ENCODE measurements around the gene CSNK1D.

Gene CSNK1D

GRCh38 chr17:82226809-82227628, 46.5 kb downstream of the CSNK1D start:
- no peak for DNase-seq

GRCh38 chr17:82226146-82226808, 47.2 kb downstream of the CSNK1D start:
- no peak for DNase-seq

DNA sequence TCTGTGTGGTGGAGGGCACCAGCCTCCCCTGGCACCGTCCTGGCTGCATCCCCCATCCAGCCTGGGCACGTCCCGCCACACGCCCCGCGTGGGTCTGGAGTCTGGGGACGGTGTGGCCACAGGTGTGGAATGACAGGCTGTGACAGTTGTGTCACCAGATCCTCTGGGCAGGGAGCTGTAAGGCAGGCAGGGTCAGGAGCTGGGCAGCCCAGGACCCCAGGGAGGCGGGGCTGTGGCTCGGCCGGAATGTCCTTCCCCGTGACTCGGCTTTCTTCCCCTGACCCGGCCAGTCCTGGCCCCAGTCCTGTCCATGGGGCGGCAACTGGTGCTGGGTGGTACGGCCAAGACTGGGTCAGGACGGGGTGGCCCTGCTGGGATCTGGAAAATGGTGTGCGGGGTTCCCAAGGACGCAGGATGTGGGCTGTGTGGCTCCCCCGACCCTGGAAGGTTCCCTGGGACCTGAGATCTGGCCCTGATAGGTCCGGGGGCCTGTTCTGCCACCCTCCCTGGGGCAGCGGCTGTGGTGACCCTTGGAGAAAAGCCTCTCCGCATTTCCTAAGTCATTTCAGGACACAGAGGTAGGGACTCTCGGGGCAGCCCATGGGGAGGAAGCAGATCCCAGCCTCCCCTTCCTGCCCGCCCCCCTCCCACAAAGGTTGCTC, 48.0 kb downstream of the CSNK1D start:
- no peak for DNase-seq

GRCh38 chr17:82224666-82225065, 48.8 kb downstream of the CSNK1D start:
- no peak for DNase-seq

- DNase-seq: no peak
These were observed 50.0 kb downstream of the CSNK1D start for GRCh38 chr17:82223517-82223916.

GRCh38 chr17:82222816-82223215, 50.7 kb downstream of the CSNK1D start:
- no peak for DNase-seq

DNA sequence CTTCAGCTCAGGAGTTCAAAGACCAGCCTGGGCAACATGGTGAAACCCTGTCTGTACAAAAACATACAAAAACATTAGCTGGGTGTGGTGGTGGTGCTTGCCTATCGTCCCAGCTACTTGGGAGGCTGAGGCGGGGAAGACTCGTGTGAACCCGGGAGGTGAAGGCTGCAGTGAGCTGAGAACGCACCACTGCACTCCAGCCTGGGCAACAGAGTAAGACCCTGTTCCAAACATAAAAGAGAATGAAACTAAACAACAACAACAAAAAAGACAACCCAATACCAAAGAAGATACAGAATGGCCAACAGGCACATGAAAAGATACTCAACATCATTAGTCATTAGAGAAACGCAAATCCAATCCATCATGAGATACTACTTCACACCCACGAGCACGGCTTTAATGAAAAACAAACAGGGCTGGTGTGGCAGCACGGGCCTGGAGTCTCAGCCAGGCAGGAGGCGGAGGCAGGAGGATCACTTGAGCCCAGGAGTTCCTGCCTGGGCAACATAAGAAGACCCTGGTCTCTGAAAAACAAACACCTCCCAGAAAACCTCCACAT, 52.1 kb downstream of the CSNK1D start:
- no peak for DNase-seq

DNA sequence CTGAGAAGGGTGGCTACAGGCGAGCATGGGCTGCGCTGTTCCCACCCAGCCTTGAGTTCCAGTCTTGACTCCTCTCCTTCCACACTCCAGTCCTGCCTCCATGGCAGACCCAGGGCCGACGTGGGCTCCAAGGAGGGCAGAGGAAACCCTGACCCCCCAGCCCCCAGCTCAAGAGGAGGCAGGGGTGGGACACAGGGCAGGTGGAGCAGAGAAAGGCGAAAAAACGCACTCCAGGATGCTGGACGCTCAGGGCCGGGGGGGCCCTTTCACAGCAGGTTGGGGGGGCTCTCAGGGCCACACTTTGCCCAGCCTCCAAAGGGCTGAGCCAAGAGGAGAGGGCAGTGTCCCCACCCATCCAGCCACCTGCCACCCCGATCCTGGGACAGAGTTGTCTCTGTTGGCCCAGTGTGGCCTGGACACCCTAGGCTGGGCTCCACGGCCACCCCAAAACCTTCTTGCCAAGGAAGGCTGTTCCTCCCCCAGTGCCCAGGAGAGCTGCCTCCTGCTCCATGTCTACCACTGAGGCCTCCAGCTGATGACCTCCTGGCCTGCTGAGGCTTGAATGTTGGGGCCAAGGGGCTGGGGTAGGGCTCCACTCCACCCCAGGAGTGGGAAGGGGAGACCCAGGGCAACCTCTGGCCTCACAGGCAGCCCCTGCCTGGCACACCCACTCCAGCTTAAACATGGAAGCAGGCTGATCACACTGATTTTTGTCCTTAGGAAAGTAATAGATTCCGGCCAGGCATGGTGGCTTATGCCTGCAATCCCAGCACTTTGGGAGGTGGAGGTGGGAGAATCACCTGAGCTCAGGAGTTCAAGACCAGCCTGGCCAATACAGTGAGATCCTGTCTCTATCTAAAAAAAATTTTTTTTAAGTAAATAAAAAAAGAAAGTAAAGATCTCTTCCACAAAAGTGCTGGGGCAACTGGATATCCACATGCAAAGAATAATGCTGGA, 53.5 kb downstream of the CSNK1D start:
- DNase-seq: no peak

- no peak for DNase-seq
These were observed 54.4 kb downstream of the CSNK1D start for GRCh38 chr17:82219083-82219482.

DNA sequence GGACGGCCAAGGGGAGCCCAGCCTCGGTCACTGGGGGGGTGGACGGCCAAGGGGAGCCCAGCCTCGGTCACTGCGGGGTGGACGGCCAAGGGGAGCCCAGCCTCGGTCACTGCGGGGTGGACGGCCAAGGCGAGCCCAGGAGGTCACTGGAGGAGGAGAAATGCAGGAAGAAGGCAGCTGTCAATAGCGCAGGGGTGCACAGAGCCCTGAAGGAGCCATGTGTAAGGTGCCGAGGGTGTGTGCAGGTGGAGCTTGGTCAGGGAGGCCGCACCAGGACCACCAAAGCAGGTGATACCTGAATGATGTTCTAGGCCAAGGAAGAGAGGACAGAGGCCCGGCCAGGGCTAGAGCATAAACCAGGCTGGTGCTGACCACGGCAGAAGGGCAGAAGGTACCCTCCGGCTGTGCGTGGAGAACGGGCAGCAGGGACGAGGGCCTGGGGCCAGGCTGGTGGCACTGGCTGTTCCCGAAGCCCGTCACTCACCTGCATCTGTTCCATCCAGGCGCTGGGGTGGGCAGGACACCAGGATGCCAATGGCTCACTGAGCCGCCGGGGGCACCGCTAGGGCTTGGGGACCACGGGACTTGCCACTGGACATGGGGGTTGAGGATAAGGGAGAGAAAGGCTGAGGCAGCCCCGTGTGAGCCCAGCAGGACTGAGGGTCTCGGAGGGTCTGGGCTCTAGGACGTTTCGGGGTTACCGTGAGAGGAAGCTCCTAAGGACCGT, 55.0 kb downstream of the CSNK1D start:
- DNase-seq: no peak

DNA sequence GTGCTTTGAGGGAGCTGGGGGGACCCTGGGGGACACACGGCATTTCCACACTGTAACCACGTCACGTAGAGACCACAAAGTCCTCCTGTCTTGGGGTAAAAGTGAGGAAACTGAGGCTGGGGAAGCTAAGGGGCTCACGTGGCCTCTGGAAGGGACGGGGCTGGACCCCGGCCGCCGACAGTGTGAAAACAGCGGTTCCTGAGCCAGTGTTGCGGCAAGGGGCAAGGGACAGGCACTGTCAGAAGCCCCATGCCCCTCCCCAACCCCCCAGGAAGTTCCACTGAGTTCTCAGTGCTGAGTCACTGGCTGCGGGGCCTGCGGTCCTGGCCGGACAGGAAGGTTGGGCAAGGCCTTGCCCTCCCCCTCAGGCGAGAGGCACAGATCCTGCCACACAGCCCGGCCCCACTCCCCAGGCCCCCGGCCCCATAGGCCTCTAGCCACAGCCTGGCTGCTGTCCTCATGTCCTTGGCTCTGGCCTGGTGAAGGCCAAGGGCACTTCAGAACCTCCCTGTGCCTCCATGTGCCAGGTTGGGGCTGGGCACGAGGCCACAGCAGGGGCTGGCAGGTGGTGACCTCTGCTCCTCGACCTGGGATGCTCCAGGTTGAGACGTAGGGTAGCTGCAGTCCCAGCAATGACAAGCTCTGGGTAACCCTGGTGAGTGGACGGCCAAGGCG, 55.8 kb downstream of the CSNK1D start:
- peak; percentile 82 for DNase-seq

DNA sequence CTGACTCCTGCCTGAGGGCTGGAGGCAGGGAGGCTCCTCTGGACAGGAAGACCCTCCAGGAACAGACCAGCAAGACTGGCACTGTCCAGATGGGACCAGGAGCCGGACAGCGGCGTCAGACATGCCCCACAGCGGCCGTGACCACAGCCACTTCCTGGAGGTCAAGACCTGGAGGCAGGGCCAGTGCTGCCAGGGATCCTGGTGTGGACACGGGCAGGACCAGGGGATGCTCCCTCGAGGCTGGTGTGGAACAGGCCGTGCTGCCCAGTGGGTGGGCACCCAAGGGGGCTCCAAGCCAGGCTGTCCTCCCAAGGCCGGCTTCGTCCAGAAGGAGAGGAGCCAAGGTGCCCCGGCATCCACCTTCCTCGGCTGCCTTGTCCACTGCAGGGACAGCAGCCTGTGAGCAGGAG, 56.4 kb downstream of the CSNK1D start:
- no peak for DNase-seq

DNA sequence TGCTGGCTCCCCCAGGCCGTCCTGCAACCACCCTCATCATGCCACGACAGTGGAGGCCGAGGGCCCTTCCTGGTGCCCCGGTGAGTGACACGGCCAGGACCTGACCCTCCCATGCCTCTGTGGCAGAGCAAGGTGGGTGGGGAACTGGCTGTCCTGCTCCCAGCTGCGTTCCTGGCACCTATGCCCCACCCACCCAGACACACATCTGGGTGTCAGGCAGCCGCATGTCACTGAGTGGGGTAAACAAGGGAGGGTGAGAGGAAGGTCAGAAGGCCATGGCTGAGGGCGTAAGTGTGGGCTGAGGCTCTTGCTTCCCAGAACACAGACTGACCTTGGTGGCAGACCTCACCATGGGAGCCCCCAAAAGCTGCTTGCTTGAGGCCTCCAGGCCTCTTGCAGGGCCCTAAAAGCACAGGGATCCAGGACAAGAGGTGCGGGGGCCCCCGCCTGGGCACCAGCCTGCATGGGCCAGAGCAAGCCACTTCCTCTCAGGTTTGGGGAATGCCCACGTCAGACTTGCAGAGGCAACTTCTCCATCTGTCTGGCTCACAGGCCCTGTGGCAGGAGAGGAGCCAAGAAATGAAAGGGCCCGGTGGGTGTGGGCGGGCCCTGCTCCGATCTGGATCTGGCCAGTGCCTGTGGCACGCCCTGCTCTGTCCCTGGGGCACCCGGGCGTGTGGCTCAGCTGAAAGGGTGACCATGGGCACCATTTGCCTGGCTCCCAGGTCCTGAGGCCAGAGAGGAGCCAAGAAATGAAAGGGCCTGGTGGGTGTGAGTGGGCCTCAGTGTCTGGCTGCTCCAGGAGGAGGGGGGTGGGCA, 57.0 kb downstream of the CSNK1D start:
- DNase-seq: peak; percentile 89

DNA sequence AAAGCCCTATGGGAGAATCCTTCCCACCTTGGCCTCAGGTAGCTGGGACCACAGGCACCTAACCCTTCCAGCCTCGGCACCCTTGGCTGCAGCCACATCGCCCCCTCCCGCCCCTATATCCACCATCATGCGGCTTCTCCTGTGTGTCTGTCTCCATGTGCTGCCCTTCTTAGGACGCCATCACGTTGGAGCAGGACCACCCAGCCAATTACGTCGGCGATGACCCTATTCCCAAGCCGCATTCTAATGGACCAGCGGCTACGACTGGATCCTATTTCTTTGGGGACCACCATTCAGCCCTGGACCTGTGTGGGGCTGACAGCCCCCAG, 57.6 kb downstream of the CSNK1D start:
- DNase-seq: no peak

DNA sequence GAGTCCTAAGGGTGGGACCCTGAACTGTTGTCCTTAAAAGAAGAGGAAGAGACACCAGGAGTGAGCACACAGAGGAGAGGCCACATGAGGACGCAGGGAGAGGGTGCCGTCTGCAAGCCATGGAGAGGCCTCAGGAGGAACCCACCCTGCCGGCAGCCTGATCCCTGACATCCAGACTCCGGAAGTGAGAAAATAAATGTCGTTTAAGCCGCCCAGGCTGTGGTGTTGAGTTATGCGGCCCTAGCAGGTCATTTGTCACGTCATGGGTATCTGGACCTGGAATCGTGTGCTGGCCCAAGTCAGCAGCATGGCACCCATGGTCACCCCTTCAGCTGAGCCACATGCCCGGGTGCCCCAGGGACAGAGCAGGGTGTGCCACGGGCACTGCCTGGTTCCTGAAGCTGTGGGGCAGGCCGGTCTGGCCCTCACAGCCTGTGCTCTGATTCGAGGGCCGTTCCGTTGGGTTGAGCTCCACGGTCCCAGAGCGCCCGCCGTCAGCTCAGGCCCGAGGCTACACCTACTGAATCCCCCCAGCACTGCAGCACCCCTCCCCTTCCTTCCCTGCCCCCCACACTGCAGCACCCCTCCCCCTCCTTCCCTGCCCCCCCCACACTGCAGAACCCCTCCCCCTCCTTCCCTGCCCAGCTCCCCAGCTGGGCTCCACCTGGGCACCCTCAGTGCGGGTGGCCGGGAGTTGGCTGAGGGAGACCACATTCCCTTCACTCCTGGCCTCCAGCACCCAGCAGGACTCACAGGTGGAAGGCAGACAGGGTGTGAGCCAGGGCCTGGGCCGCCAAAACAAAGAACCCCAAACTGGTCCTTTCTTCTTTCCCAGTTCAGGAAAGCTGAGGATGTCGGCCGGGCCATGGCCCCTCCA, 58.2 kb downstream of the CSNK1D start:
- DNase-seq: no peak

- DNase-seq: no peak
These were observed 59.4 kb downstream of the CSNK1D start for GRCh38 chr17:82214012-82214628.

DNA sequence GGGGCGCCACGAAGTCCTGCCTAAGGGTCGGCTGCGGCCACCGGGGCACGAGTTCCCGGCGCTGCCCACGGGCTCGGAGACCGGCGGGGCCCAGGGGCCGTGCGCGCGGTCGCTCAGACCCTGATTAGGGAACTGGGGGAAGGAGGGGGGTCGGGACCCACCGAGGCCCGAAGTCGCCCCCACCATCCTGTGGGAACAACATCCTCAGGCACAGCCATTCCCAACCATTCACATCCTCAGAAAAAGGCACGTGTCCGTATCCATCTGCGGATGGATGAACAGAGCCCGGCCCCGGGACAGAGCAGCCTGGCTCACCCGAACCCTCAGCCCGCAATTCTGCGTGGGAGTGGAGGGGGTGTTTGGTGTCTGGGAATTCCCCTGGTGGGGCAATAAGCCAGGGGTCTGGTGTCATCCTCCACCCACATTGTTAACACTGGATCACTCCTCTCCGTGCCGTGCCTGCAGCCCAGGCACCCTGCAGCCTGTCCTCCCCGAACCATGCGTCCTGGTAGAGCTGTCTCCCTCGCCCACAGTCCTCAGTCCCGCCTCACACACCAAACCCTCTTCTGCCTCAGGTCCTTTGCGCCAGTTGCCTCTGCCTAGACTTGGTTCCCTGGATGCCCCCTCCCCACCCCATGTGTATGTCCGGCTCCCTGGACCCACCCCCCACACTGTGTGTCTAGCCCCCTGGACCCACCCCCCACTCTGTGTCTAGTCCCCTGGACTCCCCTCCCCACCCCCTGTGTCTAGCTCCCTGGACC, 60.1 kb downstream of the CSNK1D start:
- DNase-seq: peak; percentile 76
